ENCODE measurements around the gene TSSC4.

- TF ChIP-seq CTCF (IDR thresholded peaks at IDR 0.05) = no peak
- no peak for TF ChIP-seq POLR2A (IDR thresholded peaks at IDR 0.05)
Observed at GRCh38 chr11:2391181-2391975, 9.2 kb upstream of the TSSC4 start.

Data from right lobe of liver (tissue), 4 donors.